Coronary artery (tissue), 2 donors: ENCODE data around the gene PRPF40A.

Experiments used
- DNase-seq: peaks from one replicate; pipeline ENCODE4 v3.0.0-alpha.2; 2017; ENCODE audit warnings: low spot score
- H3K27ac ChIP-seq, 2 donors: fragments of 200-600 bp; sonication (generic); one replicate each; pipeline ENCODE4 v1.5.1; 2016 to 2019
- H3K4me3 ChIP-seq: fragments of 200-600 bp; sonication (generic); 2 replicates; pipeline ENCODE4 v1.5.1; 2016; ENCODE audit warnings: mild to moderate bottlenecking, moderate library complexity
- CTCF ChIP-seq: fragments of 200-600 bp; sonication (generic); IDR thresholded peaks from one replicate; pipeline ENCODE4 v1.5.1; 2019; ENCODE audit warnings: antibody characterized with exemption

PRPF40A gene

GRCh38 chr2:152609699-152610098 lies 107.6 kb downstream of the PRPF40A start:
- no peak overlapping the region for H3K4me3 ChIP-seq
- no peak for TF ChIP-seq CTCF
- H3K27ac ChIP-seq: no peak overlapping the region
- no peak for DNase-seq

GRCh38 chr2:152609154-152609553 lies 108.1 kb downstream of the PRPF40A start:
- Histone ChIP-seq H3K4me3 (no peak overlapping the region), H3K27ac (no peak overlapping the region)
- TF ChIP-seq CTCF: no peak
- no peak for DNase-seq

- no peak overlapping the region for H3K4me3 ChIP-seq
- H3K27ac ChIP-seq: no peak overlapping the region
- DNase-seq: no peak
- TF ChIP-seq CTCF: no peak
These were observed 109.4 kb downstream of the PRPF40A start for GRCh38 chr2:152607793-152608300.

- H3K27ac ChIP-seq: no peak overlapping the region
- DNase-seq: no peak
- TF ChIP-seq CTCF: no peak
- H3K4me3 ChIP-seq: no peak overlapping the region
These were observed 110.3 kb downstream of the PRPF40A start for GRCh38 chr2:152606941-152607340.

- no peak for DNase-seq
- no peak overlapping the region for H3K27ac ChIP-seq
- no peak overlapping the region for H3K4me3 ChIP-seq
- TF ChIP-seq CTCF: no peak
These were observed 111.2 kb downstream of the PRPF40A start for GRCh38 chr2:152606081-152606480.

GRCh38 chr2:152603166-152603565 lies 114.1 kb downstream of the PRPF40A start:
- DNase-seq: no peak
- H3K4me3 ChIP-seq: no peak overlapping the region
- no peak overlapping the region for H3K27ac ChIP-seq
- TF ChIP-seq CTCF: no peak

GRCh38 chr2:152602750-152603149 lies 114.5 kb downstream of the PRPF40A start:
- DNase-seq: no peak
- H3K4me3 ChIP-seq: no peak overlapping the region
- no peak for TF ChIP-seq CTCF
- H3K27ac ChIP-seq: no peak overlapping the region
